GM23338 (cell line): ENCODE measurements around the gene SLC5A2. TPM values are rescaled to one million over a fixed set of nuclear protein-coding genes. Genes with fewer than 3 reads are reported as not detected.

Source experiments
- ATAC-seq: fragments of 200-7000 bp; cut with Tn5 transposase; 3 replicates; pipeline ENCODE4 v1.9.1; 2020
- DNase-seq: peaks from one replicate; pipeline ENCODE4 v3.0.0-alpha.2; 2015; ENCODE audit warnings: low spot score
- H2AFZ ChIP-seq: fragments of 200-600 bp; sonication (generic); 2 replicates; pipeline ENCODE4 v1.8.0; 2016; ENCODE audit warnings: antibody characterized with exemption, mild to moderate bottlenecking, moderate library complexity
- H3F3A ChIP-seq: fragments of 200-600 bp; sonication (generic); replicated peaks from 2 replicates; pipeline ENCODE4 v1.8.0; 2017; ENCODE audit warnings: antibody characterized with exemption, mixed run types, low read depth
- H3K27ac ChIP-seq: fragments of 200-600 bp; sonication (generic); 2 replicates; pipeline ENCODE4 v1.6.1; 2016; ENCODE audit warnings: low read depth
- H3K27me3 ChIP-seq: fragments of 200-600 bp; sonication (generic); 2 replicates; pipeline ENCODE4 v1.8.0; 2016; ENCODE audit warnings: mild to moderate bottlenecking, mixed run types, moderate library complexity; ENCODE audit not compliant: insufficient read depth
- H3K36me3 ChIP-seq: fragments of 200-600 bp; sonication (generic); 2 replicates; pipeline ENCODE4 v1.8.0; 2016; ENCODE audit warnings: mild to moderate bottlenecking; ENCODE audit not compliant: insufficient read depth
- H3K4me1 ChIP-seq: fragments of 200-600 bp; sonication (generic); 2 replicates; pipeline ENCODE4 v1.8.0; 2016; ENCODE audit warnings: mild to moderate bottlenecking, moderate library complexity; ENCODE audit not compliant: insufficient read depth
- H3K4me2 ChIP-seq: fragments of 200-600 bp; sonication (generic); 2 replicates; pipeline ENCODE4 v1.7.1; 2017; ENCODE audit warnings: mixed run types
- H3K4me3 ChIP-seq: fragments of 200-600 bp; sonication (generic); 2 replicates; pipeline ENCODE4 v1.6.1; 2016; ENCODE audit warnings: mixed run types
- H3K79me2 ChIP-seq: fragments of 200-600 bp; sonication (generic); replicated peaks from 2 replicates; pipeline ENCODE4 v1.8.0; 2017; ENCODE audit warnings: mild to moderate bottlenecking; ENCODE audit not compliant: insufficient read depth
- H3K9me2 ChIP-seq: fragments of 200-600 bp; sonication (generic); 2 replicates; pipeline ENCODE4 v1.8.0; 2017; ENCODE audit not compliant: insufficient read depth
- H4K20me1 ChIP-seq: fragments of 200-600 bp; sonication (generic); replicated peaks from 2 replicates; pipeline ENCODE4 v1.8.0; 2017; ENCODE audit warnings: mild to moderate bottlenecking; ENCODE audit not compliant: insufficient read depth
- H3K27ac Mint-ChIP-seq: 2 replicates; pipeline ENCODE4 v1.8.0; 2020; ENCODE audit warnings: inconsistent platforms, mild to moderate bottlenecking, moderate library complexity, mixed read lengths
- H3K27me3 Mint-ChIP-seq: 3 replicates; pipeline ENCODE4 v1.8.0; 2022; ENCODE audit warnings: low read depth, mild to moderate bottlenecking, moderate library complexity, mixed read lengths, inconsistent platforms; ENCODE audit not compliant: insufficient read depth, poor library complexity
- H3K36me3 Mint-ChIP-seq: 3 replicates; pipeline ENCODE4 v1.8.0; 2021; ENCODE audit warnings: low read depth, mild to moderate bottlenecking, inconsistent platforms, moderate library complexity, mixed read lengths
- H3K4me1 Mint-ChIP-seq: 3 replicates; pipeline ENCODE4 v1.8.0; 2020; ENCODE audit warnings: mild to moderate bottlenecking, inconsistent platforms, mixed read lengths
- H3K4me3 Mint-ChIP-seq: 3 replicates; pipeline ENCODE4 v1.8.0; 2021; ENCODE audit warnings: moderate library complexity, mild to moderate bottlenecking, inconsistent platforms, mixed read lengths
- H3K9me3 Mint-ChIP-seq: 3 replicates; pipeline ENCODE4 v1.8.0; 2020; ENCODE audit warnings: moderate library complexity, mild to moderate bottlenecking, inconsistent platforms, mixed read lengths
- CREB1 ChIP-seq: fragments of 250-450 bp; sonication (Bioruptor Pico); IDR thresholded peaks from 2 replicates; pipeline ENCODE4 v1.5.0; 2020; ENCODE audit warnings: low read depth, mild to moderate bottlenecking, moderate library complexity
- CTCF ChIP-seq, 2 experiments: fragments of 200-600 bp in 1 of 2; sonication (generic) in 1 of 2; conservative IDR thresholded peaks; 2 replicates each; pipeline versions ENCODE4 v1.5.1 to v1.6.1; 2016 to 2017; ENCODE audit warnings: antibody characterized with exemption in 2 of 2, low read depth in 2 of 2, mild to moderate bottlenecking in 2 of 2, moderate library complexity in 1 of 2
- EZH2 ChIP-seq: fragments of 200-600 bp; sonication (generic); IDR thresholded peaks from one replicate; pipeline ENCODE4 v1.8.0; 2017; ENCODE audit warnings: antibody characterized with exemption, mild to moderate bottlenecking, low read depth; ENCODE audit not compliant: unreplicated experiment
- EZH2phosphoT487 ChIP-seq: fragments of 200-600 bp; sonication (generic); IDR thresholded peaks from one replicate; pipeline ENCODE4 v1.8.1; 2018; ENCODE audit warnings: antibody characterized with exemption; ENCODE audit not compliant: unreplicated experiment
- JUNB ChIP-seq: IDR thresholded peaks from one replicate; pipeline ENCODE4 v1.6.1; 2016; ENCODE audit warnings: antibody characterized with exemption; ENCODE audit not compliant: unreplicated experiment
- NANOG ChIP-seq: IDR thresholded peaks from 2 replicates; pipeline ENCODE4 v1.6.1; 2016; ENCODE audit warnings: antibody characterized with exemption, borderline replicate concordance
- POLR2AphosphoS5 ChIP-seq: IDR thresholded peaks from 2 replicates; pipeline ENCODE4 v1.6.1; 2016; ENCODE audit warnings: antibody characterized with exemption, low read depth
- STAT1 ChIP-seq: IDR thresholded peaks from one replicate; pipeline ENCODE4 v1.6.1; 2016; ENCODE audit warnings: antibody characterized with exemption; ENCODE audit not compliant: unreplicated experiment
- ZNF114 ChIP-seq: fragments of 250-450 bp; sonication (Bioruptor Pico); IDR thresholded peaks from 2 replicates; pipeline ENCODE4 v1.5.0; 2020; ENCODE audit warnings: mild to moderate bottlenecking, moderate library complexity
- ZNF331 ChIP-seq: fragments of 250-450 bp; sonication (Bioruptor Pico); IDR thresholded peaks from 2 replicates; pipeline ENCODE4 v1.5.0; 2020; ENCODE audit warnings: low read depth, mild to moderate bottlenecking, moderate library complexity
- polyA plus RNA-seq: library from polyadenylated mRNA; unstranded; fragments of >200 nt; fragmentation: Nextera tagmentation; extraction: Ambion mirVana; gene quantifications from 2 replicates; pipeline ENCODE4 v1.2.1, GENCODE V29; 2016
- total RNA-seq: library from RNA; depleted of rRNA; stranded (reverse); fragments of >200 nt; shearing (Covaris generic); gene quantifications from 2 replicates; pipeline ENCODE4 v1.2.3, GENCODE V29; 2014
- TF ChIP-seq, protein P1 (sequence below): IDR thresholded peaks from one replicate; pipeline ENCODE4 v1.6.1; 2018; ENCODE audit warnings: antibody characterized with exemption; ENCODE audit not compliant: unreplicated experiment
- TF ChIP-seq, protein P2 (sequence below): IDR thresholded peaks from 2 replicates; pipeline ENCODE4 v1.6.1; 2016; ENCODE audit warnings: antibody characterized with exemption
- TF ChIP-seq, protein P3 (sequence below): fragments of 250-450 bp; sonication (Bioruptor Pico); IDR thresholded peaks from 2 replicates; pipeline ENCODE4 v1.5.0; 2020; ENCODE audit warnings: mild to moderate bottlenecking, moderate library complexity

SLC5A2 gene
- total and polyA plus RNA-seq, 2 experiments from 2014 or later: 0.76 to 3.6 TPM

GRCh38 chr16:31467151-31467773, 15.7 kb upstream of the SLC5A2 start:
- Mint-ChIP-seq H3K27me3 (peaks cover 11% of the 10 kb centered on the region), H3K4me1 (peaks cover 7% of the 10 kb centered on the region), H3K36me3 (peaks cover 29% of the 10 kb centered on the region), H3K27ac (no peak overlapping the region), H3K4me3 (no peak overlapping the region), H3K9me3 (no peaks in the 10 kb centered on the region; the same call in 2 of the 3 replicates)
- TF ChIP-seq, protein P1, sequence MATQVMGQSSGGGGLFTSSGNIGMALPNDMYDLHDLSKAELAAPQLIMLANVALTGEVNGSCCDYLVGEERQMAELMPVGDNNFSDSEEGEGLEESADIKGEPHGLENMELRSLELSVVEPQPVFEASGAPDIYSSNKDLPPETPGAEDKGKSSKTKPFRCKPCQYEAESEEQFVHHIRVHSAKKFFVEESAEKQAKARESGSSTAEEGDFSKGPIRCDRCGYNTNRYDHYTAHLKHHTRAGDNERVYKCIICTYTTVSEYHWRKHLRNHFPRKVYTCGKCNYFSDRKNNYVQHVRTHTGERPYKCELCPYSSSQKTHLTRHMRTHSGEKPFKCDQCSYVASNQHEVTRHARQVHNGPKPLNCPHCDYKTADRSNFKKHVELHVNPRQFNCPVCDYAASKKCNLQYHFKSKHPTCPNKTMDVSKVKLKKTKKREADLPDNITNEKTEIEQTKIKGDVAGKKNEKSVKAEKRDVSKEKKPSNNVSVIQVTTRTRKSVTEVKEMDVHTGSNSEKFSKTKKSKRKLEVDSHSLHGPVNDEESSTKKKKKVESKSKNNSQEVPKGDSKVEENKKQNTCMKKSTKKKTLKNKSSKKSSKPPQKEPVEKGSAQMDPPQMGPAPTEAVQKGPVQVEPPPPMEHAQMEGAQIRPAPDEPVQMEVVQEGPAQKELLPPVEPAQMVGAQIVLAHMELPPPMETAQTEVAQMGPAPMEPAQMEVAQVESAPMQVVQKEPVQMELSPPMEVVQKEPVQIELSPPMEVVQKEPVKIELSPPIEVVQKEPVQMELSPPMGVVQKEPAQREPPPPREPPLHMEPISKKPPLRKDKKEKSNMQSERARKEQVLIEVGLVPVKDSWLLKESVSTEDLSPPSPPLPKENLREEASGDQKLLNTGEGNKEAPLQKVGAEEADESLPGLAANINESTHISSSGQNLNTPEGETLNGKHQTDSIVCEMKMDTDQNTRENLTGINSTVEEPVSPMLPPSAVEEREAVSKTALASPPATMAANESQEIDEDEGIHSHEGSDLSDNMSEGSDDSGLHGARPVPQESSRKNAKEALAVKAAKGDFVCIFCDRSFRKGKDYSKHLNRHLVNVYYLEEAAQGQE: no peak
- TF ChIP-seq CREB1: no peak
- no peak for TF ChIP-seq ZNF331 (CRISPR knock-in tag)
- TF ChIP-seq EZH2phosphoT487: no peak
- no peak for TF ChIP-seq NANOG
- TF ChIP-seq CTCF (conservative IDR thresholded peaks at IDR 0.05; ENCODE audit: low read depth in 2 of 2): no peak
- TF ChIP-seq, protein P2, sequence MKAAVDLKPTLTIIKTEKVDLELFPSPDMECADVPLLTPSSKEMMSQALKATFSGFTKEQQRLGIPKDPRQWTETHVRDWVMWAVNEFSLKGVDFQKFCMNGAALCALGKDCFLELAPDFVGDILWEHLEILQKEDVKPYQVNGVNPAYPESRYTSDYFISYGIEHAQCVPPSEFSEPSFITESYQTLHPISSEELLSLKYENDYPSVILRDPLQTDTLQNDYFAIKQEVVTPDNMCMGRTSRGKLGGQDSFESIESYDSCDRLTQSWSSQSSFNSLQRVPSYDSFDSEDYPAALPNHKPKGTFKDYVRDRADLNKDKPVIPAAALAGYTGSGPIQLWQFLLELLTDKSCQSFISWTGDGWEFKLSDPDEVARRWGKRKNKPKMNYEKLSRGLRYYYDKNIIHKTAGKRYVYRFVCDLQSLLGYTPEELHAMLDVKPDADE: no peak
- no peak for TF ChIP-seq JUNB
- TF ChIP-seq, protein P3, sequence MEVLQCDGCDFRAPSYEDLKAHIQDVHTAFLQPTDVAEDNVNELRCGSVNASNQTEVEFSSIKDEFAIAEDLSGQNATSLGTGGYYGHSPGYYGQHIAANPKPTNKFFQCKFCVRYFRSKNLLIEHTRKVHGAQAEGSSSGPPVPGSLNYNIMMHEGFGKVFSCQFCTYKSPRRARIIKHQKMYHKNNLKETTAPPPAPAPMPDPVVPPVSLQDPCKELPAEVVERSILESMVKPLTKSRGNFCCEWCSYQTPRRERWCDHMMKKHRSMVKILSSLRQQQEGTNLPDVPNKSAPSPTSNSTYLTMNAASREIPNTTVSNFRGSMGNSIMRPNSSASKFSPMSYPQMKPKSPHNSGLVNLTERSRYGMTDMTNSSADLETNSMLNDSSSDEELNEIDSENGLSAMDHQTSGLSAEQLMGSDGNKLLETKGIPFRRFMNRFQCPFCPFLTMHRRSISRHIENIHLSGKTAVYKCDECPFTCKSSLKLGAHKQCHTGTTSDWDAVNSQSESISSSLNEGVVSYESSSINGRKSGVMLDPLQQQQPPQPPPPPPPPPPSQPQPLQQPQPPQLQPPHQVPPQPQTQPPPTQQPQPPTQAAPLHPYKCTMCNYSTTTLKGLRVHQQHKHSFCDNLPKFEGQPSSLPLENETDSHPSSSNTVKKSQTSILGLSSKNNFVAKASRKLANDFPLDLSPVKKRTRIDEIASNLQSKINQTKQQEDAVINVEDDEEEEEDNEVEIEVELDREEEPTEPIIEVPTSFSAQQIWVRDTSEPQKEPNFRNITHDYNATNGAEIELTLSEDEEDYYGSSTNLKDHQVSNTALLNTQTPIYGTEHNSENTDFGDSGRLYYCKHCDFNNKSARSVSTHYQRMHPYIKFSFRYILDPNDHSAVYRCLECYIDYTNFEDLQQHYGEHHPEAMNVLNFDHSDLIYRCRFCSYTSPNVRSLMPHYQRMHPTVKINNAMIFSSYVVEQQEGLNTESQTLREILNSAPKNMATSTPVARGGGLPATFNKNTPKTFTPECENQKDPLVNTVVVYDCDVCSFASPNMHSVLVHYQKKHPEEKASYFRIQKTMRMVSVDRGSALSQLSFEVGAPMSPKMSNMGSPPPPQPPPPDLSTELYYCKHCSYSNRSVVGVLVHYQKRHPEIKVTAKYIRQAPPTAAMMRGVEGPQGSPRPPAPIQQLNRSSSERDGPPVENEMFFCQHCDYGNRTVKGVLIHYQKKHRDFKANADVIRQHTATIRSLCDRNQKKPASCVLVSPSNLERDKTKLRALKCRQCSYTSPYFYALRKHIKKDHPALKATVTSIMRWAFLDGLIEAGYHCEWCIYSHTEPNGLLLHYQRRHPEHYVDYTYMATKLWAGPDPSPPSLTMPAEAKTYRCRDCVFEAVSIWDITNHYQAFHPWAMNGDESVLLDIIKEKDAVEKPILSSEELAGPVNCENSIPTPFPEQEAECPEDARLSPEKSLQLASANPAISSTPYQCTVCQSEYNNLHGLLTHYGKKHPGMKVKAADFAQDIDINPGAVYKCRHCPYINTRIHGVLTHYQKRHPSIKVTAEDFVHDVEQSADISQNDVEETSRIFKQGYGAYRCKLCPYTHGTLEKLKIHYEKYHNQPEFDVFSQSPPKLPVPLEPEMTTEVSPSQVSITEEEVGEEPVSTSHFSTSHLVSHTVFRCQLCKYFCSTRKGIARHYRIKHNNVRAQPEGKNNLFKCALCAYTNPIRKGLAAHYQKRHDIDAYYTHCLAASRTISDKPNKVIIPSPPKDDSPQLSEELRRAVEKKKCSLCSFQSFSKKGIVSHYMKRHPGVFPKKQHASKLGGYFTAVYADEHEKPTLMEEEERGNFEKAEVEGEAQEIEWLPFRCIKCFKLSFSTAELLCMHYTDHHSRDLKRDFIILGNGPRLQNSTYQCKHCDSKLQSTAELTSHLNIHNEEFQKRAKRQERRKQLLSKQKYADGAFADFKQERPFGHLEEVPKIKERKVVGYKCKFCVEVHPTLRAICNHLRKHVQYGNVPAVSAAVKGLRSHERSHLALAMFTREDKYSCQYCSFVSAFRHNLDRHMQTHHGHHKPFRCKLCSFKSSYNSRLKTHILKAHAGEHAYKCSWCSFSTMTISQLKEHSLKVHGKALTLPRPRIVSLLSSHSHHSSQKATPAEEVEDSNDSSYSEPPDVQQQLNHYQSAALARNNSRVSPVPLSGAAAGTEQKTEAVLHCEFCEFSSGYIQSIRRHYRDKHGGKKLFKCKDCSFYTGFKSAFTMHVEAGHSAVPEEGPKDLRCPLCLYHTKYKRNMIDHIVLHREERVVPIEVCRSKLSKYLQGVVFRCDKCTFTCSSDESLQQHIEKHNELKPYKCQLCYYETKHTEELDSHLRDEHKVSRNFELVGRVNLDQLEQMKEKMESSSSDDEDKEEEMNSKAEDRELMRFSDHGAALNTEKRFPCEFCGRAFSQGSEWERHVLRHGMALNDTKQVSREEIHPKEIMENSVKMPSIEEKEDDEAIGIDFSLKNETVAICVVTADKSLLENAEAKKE (CRISPR knock-in tag): no peak
- TF ChIP-seq STAT1: no peak
- TF ChIP-seq EZH2: no peak
- no peak for TF ChIP-seq ZNF114 (CRISPR knock-in tag)
- TF ChIP-seq POLR2AphosphoS5: no peak
- Histone ChIP-seq H3K27ac (no peak overlapping the region), H3K9me2 (no peaks in the 10 kb centered on the region), H4K20me1 (no peaks in the 10 kb centered on the region; the same call in 1 of the 2 replicates), H3K4me2 (no peak overlapping the region), H3K4me1 (peaks cover 7% of the 10 kb centered on the region; the same call in 1 of the 2 replicates), H3K4me3 (no peak overlapping the region), H3K27me3 (peaks cover 15% of the 10 kb centered on the region), H3K36me3 (no peaks in the 10 kb centered on the region; the same call in 1 of the 2 replicates), H2AFZ (no peak overlapping the region), H3K79me2 (no peaks in the 10 kb centered on the region), H3F3A (no peaks in the 10 kb centered on the region)
- DNase-seq (no peak), ATAC-seq (no peak)
